GM12878 (cell line): ENCODE data around the gene CERK. TPM values are rescaled to one million over a fixed set of nuclear protein-coding genes. Genes with fewer than 3 reads are reported as not detected.

ENCODE experiments used
- CEBPB ChIP-seq, 2 experiments: fragments of 150-350 bp in 1 of 2; IDR thresholded peaks; 2 replicates each; pipeline ENCODE4 v1.6.1; 2012 to 2014; ENCODE audit warnings: low read depth in 2 of 2, low read length in 2 of 2, borderline replicate concordance in 1 of 2, inconsistent platforms in 1 of 2
- CREM ChIP-seq: IDR thresholded peaks from 2 replicates; pipeline ENCODE4 v1.6.1; 2014; ENCODE audit warnings: antibody characterized with exemption, low read depth
- FOS ChIP-seq: IDR thresholded peaks from 3 replicates; pipeline ENCODE4 v1.6.1; 2011; ENCODE audit warnings: borderline replicate concordance; ENCODE audit not compliant: insufficient read length; ENCODE audit errors: extremely low read depth
- TCF7 ChIP-seq: IDR thresholded peaks from 2 replicates; pipeline ENCODE4 v1.6.1; 2014; ENCODE audit warnings: antibody characterized with exemption, borderline replicate concordance
- YY1 ChIP-seq: IDR thresholded peaks from 2 replicates; pipeline ENCODE4 v1.6.1; 2011; ENCODE audit warnings: low read depth, mild to moderate bottlenecking, low read length
- polyA plus RNA-seq, 11 experiments: library from polyadenylated mRNA; depleted of rRNA in 4 of 11; unstranded in 6 of 11; stranded (reverse) in 5 of 11; fragments of >200 nt; fragmentation: Nextera tagmentation in 4 of 11; fragmentation: Illumina TruSeq in 1 of 11; extraction: Ambion mirVana in 4 of 11; extraction: Trizol in 1 of 11; gene quantifications; 1 replicate in 1 of 11; 2 replicates in 10 of 11; pipeline versions ENCODE4 v1.2.1 to v1.2.3, GENCODE V29; 2011 to 2016; ENCODE audit warnings: inconsistent platforms in 2 of 11, missing spikeins in 2 of 11, low read depth in 1 of 11
- total RNA-seq, 4 experiments: library from RNA; depleted of rRNA in 3 of 4; stranded (reverse); fragments of >200 nt in 3 of 4; fragmentation: Illumina TruSeq in 1 of 4; extraction: Trizol in 1 of 4; gene quantifications; 2 replicates each; pipeline versions ENCODE4 v1.2.1 to v1.2.3, GENCODE V29; 2013 to 2021
- TF ChIP-seq, protein P1 (sequence below): fragments of 450-650 bp; IDR thresholded peaks from 2 replicates; pipeline ENCODE4 v1.6.1; 2017; ENCODE audit warnings: mild to moderate bottlenecking, moderate library complexity
- TF ChIP-seq, protein P2 (sequence below): fragments of 450-650 bp; IDR thresholded peaks from 2 replicates; pipeline ENCODE4 v1.6.1; 2017; ENCODE audit warnings: mild to moderate bottlenecking, low read depth, inconsistent platforms; ENCODE audit not compliant: poor library complexity, severe bottlenecking

CERK gene
- total and polyA plus RNA-seq, 10 of the 15 experiments (the other 5 are each of a cell fraction or from before 2014, with no cell fraction given), result 4.0 to 41.1 (median 30.2) TPM

DNA sequence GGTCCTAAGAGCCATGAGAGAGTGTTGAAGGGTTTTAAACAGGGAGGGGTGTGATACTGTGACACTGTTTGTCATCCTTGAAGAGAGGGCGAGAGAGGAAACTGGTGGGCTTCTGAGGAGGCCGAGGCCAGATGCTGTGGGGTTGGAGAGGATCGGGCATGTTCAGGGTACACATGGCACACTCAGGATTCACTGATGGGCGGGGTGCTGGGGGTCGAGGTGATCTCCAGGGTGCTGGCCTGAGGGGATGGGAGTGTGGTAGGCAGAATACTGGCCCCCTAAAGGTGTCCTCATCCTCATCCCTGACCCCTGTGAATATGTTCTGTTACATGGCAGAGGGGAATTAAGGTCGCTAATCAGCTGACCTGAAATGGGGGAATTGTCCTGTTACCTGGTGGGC lies 31.7 kb upstream of the CERK start (continued):
- TF ChIP-seq, protein P1, sequence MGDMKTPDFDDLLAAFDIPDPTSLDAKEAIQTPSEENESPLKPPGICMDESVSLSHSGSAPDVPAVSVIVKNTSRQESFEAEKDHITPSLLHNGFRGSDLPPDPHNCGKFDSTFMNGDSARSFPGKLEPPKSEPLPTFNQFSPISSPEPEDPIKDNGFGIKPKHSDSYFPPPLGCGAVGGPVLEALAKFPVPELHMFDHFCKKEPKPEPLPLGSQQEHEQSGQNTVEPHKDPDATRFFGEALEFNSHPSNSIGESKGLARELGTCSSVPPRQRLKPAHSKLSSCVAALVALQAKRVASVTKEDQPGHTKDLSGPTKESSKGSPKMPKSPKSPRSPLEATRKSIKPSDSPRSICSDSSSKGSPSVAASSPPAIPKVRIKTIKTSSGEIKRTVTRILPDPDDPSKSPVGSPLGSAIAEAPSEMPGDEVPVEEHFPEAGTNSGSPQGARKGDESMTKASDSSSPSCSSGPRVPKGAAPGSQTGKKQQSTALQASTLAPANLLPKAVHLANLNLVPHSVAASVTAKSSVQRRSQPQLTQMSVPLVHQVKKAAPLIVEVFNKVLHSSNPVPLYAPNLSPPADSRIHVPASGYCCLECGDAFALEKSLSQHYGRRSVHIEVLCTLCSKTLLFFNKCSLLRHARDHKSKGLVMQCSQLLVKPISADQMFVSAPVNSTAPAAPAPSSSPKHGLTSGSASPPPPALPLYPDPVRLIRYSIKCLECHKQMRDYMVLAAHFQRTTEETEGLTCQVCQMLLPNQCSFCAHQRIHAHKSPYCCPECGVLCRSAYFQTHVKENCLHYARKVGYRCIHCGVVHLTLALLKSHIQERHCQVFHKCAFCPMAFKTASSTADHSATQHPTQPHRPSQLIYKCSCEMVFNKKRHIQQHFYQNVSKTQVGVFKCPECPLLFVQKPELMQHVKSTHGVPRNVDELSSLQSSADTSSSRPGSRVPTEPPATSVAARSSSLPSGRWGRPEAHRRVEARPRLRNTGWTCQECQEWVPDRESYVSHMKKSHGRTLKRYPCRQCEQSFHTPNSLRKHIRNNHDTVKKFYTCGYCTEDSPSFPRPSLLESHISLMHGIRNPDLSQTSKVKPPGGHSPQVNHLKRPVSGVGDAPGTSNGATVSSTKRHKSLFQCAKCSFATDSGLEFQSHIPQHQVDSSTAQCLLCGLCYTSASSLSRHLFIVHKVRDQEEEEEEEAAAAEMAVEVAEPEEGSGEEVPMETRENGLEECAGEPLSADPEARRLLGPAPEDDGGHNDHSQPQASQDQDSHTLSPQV, result no peak
- no peak for TF ChIP-seq YY1
- no peak for TF ChIP-seq CEBPB (IDR thresholded peaks at IDR 0.05; ENCODE audit: borderline replicate concordance in 1 of 2, low read depth in 2 of 2, low read length in 2 of 2)
- no peak for TF ChIP-seq CREM
- TF ChIP-seq, protein P2, sequence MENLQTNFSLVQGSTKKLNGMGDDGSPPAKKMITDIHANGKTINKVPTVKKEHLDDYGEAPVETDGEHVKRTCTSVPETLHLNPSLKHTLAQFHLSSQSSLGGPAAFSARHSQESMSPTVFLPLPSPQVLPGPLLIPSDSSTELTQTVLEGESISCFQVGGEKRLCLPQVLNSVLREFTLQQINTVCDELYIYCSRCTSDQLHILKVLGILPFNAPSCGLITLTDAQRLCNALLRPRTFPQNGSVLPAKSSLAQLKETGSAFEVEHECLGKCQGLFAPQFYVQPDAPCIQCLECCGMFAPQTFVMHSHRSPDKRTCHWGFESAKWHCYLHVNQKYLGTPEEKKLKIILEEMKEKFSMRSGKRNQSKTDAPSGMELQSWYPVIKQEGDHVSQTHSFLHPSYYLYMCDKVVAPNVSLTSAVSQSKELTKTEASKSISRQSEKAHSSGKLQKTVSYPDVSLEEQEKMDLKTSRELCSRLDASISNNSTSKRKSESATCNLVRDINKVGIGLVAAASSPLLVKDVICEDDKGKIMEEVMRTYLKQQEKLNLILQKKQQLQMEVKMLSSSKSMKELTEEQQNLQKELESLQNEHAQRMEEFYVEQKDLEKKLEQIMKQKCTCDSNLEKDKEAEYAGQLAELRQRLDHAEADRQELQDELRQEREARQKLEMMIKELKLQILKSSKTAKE, result no peak
- no peak for TF ChIP-seq TCF7
- no peak for TF ChIP-seq FOS
